ENCODE data around the gene SIGLEC8.
"Not testable (repeated sequence)": the region's sequence is repeated elsewhere in the genome, so short reads cannot be mapped to it uniquely, and the experiment has no call there.

The SIGLEC8 gene

GRCh38 chr19:51458051-51458645 lies at the start of gene SIGLEC8:
TSS of gene SIGLEC8 (minus strand) at chr19:51458454. CDS start at chr19:51458387, 67 bp downstream.
- no peak for DNase-seq

GRCh38 chr19:51507640-51508058 lies 49.4 kb upstream of the SIGLEC8 start:
- no peak for DNase-seq

- DNase-seq: no peak
Measured at GRCh38 chr19:51507192-51507591, 48.9 kb upstream of the SIGLEC8 start.

GRCh38 chr19:51505904-51506303 lies 47.6 kb upstream of the SIGLEC8 start:
- DNase-seq: no peak

- DNase-seq: no peak
Measured at GRCh38 chr19:51503896-51504295, 45.6 kb upstream of the SIGLEC8 start.

GRCh38 chr19:51503286-51503817 lies 45.1 kb upstream of the SIGLEC8 start:
- DNase-seq: no peak

GRCh38 chr19:51501594-51502263 lies 43.5 kb upstream of the SIGLEC8 start, which contains the start of gene SIGLEC12:
TSS of gene SIGLEC12 (minus strand) at chr19:51501800. CDS start at chr19:51501733, 67 bp downstream.
- DNase-seq: peak; percentile 16

- not testable (repeated sequence) for DNase-seq
Measured at GRCh38 chr19:51500931-51501330, 42.7 kb upstream of the SIGLEC8 start.

- DNase-seq: no peak
Measured at GRCh38 chr19:51497666-51498065, 39.4 kb upstream of the SIGLEC8 start.

- no peak for DNase-seq
Measured at GRCh38 chr19:51493776-51494175, 35.5 kb upstream of the SIGLEC8 start.

GRCh38 chr19:51491586-51491985 lies 33.3 kb upstream of the SIGLEC8 start:
- no peak for DNase-seq

- DNase-seq: no peak
Measured at GRCh38 chr19:51490676-51491075, 32.4 kb upstream of the SIGLEC8 start.

GRCh38 chr19:51489113-51489512 lies 30.9 kb upstream of the SIGLEC8 start:
- DNase-seq: no peak

- no peak for DNase-seq
Measured at GRCh38 chr19:51488491-51488890, 30.2 kb upstream of the SIGLEC8 start.

- no peak for DNase-seq
Measured at GRCh38 chr19:51485960-51486660, 27.9 kb upstream of the SIGLEC8 start.

- no peak for DNase-seq
Measured at GRCh38 chr19:51480590-51480989, 22.3 kb upstream of the SIGLEC8 start.

GRCh38 chr19:51479531-51480331 lies 21.5 kb upstream of the SIGLEC8 start:
- no peak for DNase-seq

- no peak for DNase-seq
Measured at GRCh38 chr19:51478381-51479234, 20.4 kb upstream of the SIGLEC8 start, which contains the start of gene CEACAM18. TSS of gene CEACAM18 (plus strand) at chr19:51478539.

GRCh38 chr19:51477344-51477743 lies 19.1 kb upstream of the SIGLEC8 start:
- DNase-seq: no peak

GRCh38 chr19:51476164-51476563 lies 17.9 kb upstream of the SIGLEC8 start:
- no peak for DNase-seq

- DNase-seq: peak; percentile 87
Measured at GRCh38 chr19:51473009-51473707, 14.9 kb upstream of the SIGLEC8 start.
